Activated T-cell treated with anti-CD3 and anti-CD28 coated beads for 1 hour (primary cell): ENCODE results near the gene CHST11.
A peak's percentile ranks its signal among the peaks of the same experiment; 100 is the strongest.

Source experiments
- DNase-seq: peaks from one replicate; pipeline ENCODE4 v3.0.0-alpha.2; 2020; ENCODE audit warnings: low read depth

The CHST11 gene

DNA sequence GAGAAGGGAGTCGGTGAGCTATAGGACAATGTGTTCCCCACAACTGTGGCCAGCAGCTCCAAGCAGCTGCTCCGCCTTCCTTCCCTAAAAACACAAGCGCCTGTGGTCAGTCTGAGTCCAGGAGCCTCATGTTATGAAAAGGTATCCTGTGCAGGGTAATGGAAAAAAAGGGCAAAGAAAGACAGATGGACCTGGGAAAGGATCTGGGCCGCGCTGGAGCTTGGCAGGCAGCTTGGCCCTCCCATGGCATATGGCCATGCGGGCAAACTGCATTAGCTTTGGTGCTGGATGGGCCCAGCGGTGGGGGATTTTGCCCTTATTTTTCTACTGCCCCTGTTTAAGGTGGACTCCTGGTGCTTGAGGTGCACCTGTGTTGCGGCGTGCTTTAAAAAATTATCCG lies 23.7 kb upstream of the CHST11 start:
- DNase-seq = no peak

DNA sequence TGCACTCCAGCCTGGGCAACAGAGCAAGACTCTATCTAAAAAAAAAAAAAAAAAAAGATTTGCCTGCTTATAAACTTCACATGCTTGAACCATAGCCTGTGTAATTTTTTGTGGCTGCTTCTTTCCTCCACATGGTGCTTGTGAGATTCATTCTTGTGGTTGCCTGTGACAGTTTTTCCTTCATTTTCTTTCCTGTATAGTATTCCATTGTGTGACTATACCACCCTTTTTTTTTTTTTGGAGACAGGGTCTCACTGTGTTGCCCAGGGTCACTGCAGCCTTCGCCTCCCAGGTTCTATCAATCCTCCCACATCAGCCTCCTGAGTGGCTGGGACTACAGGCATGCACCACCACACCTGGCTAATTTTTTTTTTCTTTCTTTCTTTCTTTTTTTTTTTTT lies 22.6 kb upstream of the CHST11 start:
- no peak for DNase-seq

DNA sequence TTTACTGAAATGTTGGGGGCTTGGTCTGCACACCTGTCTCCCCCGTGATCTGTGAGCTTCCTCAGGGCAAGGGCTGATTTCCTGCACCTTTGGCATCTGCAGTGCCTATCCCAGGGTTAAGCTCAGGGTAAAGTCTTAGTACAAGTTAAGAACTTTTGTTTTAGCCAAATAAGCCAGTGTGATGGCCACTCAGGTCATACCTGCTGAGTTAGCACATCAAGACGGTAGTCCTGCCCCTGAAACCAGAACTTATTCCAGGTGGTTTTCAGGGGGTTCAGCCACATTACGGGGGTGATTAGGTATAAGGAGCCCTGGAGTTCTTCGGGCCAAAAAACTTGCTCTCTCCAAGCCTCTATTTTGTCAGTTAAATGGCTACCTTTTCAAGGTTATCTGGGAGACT lies 21.6 kb upstream of the CHST11 start:
- DNase-seq = no peak

DNA sequence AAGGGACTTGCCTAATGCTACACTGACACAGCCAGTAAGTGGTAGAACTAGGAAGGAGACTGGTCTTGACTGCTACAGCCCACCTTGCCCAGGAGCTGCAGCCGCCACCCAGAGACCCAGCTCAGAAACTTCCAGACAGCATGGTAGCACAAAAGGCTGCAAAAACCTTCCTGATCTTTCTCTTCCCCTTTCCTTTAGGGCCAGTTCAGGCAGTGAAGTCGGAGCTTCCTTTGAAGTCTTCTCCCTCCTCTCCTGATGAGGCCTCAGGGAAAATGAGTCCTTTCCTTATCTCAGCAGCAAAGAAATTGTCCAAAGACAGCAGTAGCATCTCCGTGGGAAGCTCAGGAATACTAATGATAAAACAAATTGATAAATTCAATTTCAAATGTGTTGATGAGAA lies 21.0 kb upstream of the CHST11 start:
- no peak for DNase-seq

DNA sequence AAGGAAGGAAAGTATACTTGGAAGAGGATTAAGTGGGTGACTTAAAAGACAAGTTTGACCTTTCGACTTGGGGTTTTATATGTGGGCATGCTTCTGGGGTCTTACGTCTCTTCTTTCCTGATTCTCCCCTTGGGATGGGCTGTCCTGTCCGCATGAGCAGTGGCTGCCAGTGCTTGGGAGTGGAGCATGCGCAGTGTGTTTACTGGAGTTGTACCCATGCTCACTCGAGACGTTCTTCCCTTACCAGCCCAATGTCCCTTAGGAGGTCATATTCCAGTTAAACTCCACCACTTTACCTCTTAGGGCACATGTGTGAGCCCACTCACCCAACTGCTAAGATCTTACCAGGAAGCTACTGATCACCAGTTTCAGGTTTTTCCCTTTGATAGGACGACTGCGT lies 20.0 kb upstream of the CHST11 start:
- DNase-seq = no peak

DNA sequence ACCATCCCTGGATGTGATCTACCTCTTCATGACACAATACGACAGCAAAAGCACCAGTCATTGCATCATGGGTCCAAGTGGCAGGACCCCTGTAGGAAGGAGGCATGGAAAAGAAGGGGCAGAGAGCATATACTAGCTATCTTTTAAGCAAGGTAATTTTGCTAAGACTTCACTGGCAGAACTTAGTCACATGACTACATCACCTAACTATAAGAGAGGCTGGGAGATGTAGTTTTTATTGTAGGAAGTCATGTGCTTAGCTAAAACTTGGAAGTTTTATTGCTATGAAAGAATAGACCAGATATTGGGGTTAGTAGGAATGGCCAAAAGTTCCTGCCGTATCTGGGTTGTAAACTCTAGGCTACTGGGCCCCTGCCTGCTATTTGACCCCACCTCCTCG lies 18.6 kb upstream of the CHST11 start:
- no peak for DNase-seq

DNA sequence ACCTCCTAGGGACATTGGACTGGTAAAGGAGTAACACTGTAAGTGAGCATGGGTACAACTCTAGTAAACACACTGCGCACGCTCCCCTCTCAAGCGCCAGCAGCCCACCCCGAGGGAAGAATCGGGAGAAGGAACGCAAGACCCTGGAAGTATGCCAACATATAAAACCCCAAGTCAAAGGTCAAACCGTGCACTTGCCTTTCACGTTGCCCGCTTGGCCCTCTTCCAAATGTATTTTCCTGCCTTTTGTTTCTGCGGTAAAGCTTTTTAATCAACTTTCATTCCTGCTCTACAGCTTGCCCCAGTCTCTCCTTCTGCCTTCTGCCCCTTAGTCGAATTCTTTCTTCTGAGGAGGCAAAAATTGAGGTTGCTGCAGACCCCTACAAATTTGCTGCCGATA lies 17.6 kb upstream of the CHST11 start:
- DNase-seq = no peak

DNA sequence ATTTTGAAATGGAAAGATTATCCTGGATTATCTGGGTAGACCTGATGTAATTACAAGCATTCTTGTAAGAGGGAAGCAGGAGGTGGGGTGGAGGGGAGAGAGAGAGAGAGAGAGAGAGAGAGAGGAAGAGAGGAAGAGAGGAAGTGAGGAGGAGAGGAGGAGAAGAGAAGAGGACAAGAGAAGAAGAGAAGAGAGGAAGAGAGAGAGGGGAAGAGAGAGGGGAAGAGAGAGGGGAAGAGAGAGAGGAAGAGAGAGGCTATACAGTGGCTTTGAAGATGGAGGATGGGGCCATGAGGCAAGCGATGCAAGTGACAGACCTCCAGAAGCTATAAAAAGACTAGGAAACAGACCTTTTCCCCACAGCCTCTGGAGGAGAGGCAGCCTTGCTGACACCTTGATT lies 13.7 kb upstream of the CHST11 start:
- DNase-seq = no peak

DNA sequence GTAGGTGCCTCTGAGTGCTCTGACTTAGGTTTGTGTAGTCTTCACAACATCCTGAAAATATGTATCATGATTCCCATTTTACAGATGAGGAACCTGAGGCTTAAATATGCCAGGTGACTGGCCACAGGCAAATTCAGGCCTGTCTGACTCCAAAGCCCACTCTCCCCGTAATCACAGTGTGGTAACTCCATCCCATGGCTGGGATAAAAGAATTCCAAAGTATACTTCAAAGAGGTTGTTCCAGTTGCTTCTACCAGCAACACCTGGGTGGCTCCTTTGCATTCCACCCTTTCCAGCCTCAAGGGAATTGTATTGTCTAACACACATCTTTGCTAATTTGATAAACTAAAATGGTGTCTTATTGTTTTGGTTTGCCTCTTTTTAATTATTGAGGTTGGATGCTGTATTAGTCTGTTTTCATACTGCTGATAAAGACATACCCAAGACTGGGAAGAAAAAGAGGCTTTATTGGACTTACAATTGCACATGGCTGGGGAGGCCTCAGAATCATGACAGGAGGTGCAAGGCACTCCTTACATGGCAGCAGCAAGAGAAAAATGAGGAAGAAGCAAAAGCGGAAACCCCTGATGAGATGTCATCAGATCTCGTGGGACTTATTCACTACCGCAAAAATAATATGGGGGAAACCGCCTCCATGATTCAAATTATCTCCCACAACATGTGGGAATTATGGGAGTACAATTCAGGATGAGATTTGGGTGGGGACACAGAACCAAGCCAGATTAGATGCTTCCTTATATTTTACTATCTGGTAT lies 9.9 kb upstream of the CHST11 start:
- DNase-seq = no peak

DNA sequence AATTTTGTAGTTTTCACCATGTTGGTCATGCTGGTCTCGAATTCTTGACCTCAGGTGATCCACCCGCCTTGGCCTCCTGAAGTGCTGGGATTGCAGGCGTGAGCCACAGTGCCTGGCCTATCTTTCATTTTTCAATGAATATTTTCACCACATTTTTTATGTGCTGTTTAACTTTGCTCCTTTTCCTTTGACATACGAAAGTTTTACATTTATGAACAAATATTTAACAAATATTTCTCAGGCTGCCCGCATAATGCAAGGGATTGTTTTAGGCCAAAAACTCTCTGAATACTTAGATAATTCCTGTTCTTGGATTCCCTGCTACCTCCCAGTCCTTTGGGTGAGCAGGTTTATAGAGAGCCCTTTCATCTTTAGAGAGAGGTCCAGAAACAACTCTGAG lies 8.7 kb upstream of the CHST11 start:
- no peak for DNase-seq

DNA sequence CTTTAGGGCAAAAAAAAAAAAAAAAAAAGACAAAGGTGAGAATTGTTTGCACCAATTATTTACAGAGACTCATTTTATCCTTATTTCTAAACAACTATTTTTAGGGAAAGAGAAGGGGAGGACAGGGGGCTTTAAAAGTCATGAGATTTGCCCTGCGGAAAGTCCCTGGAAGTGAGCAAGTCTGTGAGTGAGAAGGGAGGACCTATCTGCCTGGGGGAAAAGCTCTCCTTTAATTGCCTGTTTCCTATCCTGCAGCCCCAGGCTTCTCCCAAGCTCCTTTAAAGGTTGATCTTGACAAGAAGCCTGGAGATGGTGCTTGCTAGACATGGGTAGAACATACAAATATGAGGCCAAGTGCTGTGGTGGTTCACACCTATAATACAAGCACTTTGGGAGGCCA lies 8.3 kb upstream of the CHST11 start:
- DNase-seq = no peak

DNA sequence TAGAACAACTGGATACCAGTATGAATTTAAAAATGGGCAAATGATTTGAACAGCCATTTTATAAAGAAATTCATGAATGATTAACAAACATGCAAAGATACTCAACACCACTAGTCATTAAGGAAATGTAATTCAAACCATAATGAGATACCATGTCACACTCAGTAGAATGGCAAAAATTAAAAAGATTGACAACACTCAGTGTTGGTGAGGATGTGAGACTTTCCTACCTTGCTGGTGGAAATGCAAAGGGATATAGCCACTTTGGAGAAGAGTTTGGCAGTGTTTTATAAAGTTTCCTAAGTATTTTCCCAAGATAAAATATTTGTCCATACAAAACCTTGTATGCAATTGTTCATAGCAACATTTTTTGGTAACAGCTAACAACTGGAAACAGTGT lies 6.0 kb upstream of the CHST11 start:
- no peak for DNase-seq

DNA sequence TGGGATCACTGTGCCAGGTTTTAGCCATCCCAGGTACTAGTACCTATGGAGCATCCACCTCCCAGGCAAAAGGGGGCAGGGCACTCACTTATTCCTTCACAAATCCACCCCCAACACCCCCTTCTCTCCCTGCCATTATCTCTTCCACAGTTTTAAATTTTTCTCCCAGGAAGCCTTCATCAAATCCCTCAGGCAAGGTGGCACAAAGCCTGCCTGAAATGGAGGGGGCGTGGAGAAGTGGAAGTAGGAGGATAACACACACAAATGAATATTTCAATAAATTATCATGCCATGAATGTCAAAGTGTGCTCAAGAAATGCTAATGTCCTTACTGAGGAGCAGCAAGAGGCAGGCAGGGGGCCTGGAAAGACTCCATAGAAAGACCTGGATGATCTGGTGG lies 4.7 kb upstream of the CHST11 start:
- DNase-seq = no peak

DNA sequence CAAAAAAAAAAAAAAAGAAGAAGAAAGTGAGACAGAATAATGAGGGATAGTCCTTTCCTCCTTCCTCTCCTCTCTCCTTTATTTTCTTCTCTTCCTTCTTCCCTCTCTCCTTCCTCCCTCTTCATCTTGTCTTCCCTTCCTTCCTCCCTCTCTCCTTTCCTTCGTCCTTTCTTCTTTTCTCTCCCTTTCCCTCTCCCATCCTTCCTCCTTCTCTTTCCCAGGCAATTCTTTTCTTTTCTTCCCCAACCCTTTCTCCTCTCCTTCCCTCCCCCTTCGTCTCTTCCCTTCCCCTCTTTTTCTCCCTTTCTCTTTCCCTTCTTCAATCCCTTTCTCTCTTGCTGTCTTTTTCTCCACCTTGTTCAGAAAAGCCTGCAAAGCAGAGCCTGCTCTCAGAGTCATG lies 3.6 kb upstream of the CHST11 start:
- no peak for DNase-seq

DNA sequence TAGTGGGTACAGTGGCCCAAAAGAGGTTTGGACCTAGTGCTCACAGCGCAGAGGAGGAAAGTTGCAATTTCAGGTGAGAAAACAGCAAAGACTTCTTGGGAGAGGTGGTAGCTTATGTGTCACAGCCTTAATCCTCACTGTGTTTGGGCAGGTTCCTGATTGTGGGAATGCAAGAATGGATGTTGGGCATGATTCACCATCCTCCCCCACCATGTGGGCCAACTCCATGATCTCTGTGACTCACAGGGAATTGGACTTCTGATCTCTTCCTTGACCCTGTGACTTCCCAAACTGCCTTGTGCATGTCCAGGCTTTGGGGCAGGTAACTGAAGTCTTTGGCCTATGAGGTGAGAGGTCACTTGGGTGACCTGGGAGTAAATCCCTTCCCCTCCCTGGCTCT lies 1.8 kb upstream of the CHST11 start:
- no peak for DNase-seq

DNA sequence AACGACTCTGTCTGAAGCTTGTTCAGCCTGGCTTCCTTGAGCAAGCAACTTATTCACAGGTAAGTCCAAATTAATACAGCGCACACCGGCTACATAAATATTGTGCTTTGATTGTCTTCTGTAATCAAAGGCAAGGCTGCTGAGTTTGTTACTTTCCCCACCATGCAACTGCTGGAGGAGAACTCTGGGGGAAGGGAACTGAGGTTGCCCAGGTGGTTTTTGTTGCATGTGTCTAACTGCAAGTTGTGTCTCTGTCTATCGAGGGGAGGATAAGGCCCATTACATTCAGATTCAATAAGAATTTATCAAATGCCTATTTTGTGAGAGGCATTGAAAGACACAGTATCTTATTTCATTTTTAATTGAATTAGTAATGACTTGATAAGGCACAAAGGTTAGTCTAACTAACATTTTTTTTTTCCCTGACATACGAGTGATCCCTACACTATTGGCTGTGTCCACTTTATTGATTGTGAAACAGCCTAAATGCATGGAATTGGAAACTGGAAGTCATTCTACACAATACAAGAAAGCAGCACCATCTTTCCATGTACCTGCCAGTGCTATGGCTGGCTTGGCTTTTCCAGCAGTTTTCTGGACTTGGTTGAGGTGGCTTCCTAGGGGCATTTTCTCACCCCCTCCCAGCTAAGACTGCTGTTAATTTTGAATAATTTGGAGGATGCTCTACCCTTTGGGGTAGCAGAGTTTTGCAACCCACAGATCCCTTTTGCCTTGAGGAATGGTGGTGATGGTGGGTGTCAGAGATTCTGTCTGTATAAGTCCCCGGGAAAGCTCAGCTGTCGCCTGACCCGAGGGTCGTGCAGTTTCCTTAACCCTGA lies 951 bp upstream of the CHST11 start:
- DNase-seq = no peak

DNA sequence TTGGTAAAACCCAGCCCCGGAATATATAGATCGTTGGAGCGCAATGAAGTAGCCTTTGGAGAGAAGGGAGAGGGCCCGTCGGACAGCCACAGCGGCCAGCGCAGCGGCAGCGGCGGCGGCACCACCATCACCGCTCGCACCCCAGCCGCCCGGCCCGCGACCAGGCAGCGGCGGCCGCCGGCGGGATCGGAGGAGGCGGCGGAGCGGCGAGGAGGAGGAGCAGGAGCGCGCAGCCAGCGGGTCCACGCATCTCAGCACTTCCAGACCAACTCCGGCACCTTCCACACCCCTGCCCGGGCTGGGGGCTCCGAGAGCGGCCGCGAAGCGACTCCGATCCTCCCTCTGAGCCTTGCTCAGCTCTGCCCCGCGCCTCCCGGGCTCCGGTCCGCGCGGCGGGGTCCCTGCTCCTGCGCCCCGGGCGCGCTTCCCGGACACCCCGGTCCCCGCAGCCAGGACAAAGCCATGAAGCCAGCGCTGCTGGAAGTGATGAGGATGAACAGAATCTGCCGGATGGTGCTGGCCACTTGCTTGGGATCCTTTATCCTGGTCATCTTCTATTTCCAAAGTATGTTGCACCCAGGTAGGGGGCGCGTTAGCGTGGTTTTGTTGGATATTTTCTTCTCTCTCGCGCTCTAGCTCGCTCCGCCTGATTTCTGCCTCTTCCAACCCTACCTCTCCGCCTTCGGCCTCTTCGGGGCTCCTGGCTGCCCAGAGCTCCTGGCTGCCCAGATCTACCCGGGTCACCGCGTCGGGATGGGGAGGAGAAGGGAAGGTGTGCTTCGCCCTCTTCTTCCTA lies 400 bp downstream of the CHST11 start:
- peak; percentile 47 for DNase-seq

DNA sequence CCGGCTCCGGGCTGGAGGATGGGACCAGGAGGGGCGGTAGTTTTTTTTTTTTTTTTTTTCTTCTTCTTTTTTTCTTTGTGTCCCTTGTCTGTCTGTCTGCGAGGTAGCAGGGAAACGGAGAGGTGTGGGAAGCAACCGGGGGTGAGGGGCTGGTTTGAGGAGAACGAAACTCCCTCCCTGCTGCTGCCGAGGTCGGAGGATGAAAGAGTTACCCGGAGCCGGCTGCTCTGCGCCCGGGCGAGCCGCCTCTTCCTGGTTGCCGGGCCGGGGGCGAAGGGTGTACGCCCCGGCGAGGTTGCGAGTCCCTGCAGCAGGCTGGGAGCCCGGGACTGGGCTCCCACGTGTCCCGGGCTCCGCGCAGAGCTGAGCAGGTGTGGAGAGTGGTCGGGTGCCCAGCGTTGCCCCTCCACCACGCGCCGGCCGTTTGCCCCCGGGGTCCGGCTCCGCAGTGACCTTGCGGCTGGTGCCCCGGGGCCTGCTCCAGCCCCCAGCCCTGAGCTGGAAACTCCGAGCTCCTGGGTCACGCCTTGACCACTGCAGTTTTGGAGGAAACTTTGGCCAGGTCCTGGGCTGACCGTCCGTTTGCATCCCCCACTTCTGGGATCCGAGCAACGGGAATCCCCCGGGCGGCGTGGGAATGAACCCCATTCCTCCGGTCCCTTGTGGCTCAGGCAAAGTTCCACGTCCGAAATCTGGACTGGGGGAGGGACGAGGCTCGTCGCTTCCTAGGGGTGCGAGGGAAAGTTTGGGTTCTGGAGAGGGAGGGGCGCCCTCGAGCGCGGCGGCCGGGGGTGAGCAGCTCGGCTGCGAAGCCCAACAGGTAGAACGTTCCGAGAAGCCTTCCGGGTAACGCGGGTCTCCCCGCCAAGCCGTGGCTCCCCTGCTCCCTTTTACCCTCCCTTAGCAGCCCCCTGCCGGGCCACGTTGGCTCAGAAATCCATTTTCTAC lies 1.3 kb downstream of the CHST11 start:
- peak; percentile 48 for DNase-seq

DNA sequence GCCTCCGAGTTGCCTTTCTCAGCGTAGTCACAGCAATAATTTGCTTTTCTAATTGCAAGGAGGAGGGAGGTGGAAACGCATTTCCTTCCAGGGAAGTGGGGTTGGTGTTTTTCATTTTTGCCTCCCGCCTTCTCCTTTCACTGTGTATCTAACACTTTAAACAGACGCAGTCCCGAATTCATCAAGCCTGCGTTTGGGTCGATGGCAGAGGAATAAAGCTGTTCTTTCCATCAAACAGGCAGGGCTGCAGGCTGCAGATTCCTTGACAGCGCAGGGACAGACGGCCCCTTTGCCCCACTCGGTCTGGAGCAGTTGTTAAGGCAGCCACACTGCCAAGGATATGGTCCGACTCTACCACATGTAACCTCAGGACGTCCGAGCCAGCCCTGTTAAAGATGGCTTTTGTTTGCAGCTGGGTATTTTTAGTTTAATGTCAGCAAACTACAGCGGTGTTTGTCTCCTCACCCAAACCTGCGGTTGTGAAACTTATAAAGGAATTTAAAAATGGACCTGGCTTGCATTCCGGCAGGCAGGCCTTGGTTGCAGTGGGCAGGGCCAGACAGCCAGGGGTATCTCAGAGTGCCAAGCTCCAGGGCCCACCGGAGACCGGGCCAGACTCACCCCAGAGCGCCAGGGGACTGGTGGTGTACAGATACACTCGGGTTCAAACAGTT lies 2.1 kb downstream of the CHST11 start:
- no peak for DNase-seq

DNA sequence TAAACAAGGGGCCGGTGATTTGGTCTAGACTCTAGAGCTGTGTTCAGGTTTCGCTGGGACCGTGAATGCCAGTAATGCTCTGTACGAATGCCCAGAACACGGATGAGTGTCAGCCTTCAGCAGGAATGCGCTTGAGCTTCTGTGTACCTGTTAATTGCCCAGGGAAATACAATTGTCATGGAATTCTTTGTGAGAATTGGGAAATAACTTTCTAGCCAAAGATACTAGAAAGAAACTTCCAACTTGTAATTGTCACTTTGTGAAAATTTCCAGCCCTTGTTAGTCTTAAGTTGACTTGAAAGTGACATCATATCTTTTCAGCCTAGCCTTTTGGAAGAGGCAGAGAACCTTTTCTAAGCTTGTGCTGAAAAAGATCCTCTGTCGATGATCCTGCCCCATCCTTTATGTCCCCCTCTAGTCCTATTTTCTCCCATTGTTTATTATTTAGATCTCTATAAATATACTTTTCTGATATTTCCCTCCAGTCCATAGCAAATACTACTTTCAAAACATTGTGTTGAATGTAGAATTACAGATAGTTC lies 2.7 kb downstream of the CHST11 start:
- DNase-seq = no peak
